ENCODE data around the gene ALG14.

DNA sequence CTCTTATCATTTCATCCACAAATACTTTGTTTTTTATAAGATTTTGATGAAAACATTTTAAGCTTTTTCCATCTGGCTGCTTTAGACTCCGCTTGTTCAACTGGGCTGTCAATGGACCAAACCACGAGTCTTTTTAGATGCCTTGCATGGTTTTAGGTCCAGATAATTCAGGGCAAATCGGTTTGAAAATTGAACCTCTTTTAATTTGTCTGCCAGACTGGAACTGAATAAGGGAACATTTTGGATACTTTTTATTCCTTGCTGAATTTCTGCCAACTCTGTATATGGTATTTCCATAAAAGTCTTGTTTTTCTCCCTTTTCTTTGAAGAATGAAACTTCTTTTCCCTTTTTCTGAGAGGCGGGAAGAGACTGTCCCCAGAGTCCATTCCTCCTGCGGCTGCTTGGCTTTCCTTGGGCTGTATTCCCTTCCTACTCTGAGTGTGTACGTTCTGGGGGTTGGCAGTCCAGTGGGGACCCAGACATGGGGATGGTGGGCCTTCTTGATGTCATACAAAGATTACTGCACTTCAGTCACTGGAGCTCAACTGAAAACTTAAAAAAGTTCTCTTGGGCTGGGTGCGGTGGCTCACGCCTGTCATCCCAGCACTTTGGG lies 99.3 kb downstream of the ALG14 start:
- TF ChIP-seq, protein P1, sequence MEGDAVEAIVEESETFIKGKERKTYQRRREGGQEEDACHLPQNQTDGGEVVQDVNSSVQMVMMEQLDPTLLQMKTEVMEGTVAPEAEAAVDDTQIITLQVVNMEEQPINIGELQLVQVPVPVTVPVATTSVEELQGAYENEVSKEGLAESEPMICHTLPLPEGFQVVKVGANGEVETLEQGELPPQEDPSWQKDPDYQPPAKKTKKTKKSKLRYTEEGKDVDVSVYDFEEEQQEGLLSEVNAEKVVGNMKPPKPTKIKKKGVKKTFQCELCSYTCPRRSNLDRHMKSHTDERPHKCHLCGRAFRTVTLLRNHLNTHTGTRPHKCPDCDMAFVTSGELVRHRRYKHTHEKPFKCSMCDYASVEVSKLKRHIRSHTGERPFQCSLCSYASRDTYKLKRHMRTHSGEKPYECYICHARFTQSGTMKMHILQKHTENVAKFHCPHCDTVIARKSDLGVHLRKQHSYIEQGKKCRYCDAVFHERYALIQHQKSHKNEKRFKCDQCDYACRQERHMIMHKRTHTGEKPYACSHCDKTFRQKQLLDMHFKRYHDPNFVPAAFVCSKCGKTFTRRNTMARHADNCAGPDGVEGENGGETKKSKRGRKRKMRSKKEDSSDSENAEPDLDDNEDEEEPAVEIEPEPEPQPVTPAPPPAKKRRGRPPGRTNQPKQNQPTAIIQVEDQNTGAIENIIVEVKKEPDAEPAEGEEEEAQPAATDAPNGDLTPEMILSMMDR (IDR thresholded peaks at IDR 0.05 in 2 of 3, conservative IDR thresholded peaks at IDR 0.05 in 1 of 3; ENCODE audit: control insufficient read depth in 2 of 3, extremely low read depth in 1 of 3, insufficient read depth in 1 of 3, low read depth in 3 of 3, low read length in 3 of 3), result no peak
- TF ChIP-seq, protein P2, sequence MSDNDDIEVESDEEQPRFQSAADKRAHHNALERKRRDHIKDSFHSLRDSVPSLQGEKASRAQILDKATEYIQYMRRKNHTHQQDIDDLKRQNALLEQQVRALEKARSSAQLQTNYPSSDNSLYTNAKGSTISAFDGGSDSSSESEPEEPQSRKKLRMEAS (IDR thresholded peaks at IDR 0.05; ENCODE audit: low read depth, low read length), result no peak
